Measurements from ENCODE around the gene CYP2A7.
"Not testable (repeated sequence)": the region's sequence is repeated elsewhere in the genome, so short reads cannot be mapped to it uniquely, and the experiment has no call there.

Gene CYP2A7

GRCh38 chr19:40838477-40838876 lies 43.6 kb downstream of the CYP2A7 start:
- DNase-seq: not testable (repeated sequence)

- DNase-seq: no peak
These were observed 45.1 kb downstream of the CYP2A7 start for GRCh38 chr19:40836754-40837429.

- DNase-seq: not testable (repeated sequence)
These were observed 48.1 kb downstream of the CYP2A7 start for GRCh38 chr19:40833728-40834533.

- DNase-seq: not testable (repeated sequence)
These were observed 49.6 kb downstream of the CYP2A7 start for GRCh38 chr19:40832431-40832790.

GRCh38 chr19:40831502-40832430 lies 50.3 kb downstream of the CYP2A7 start:
- no peak for DNase-seq

- not testable (repeated sequence) for DNase-seq
These were observed 51.3 kb downstream of the CYP2A7 start for GRCh38 chr19:40830741-40831140.

- no peak for DNase-seq
These were observed 52.8 kb downstream of the CYP2A7 start for GRCh38 chr19:40829205-40829604.

GRCh38 chr19:40827386-40828247 lies 54.4 kb downstream of the CYP2A7 start:
- no peak for DNase-seq

GRCh38 chr19:40826699-40827385 lies 55.2 kb downstream of the CYP2A7 start:
- DNase-seq: not testable (repeated sequence)

GRCh38 chr19:40826312-40826698 lies 55.7 kb downstream of the CYP2A7 start:
- DNase-seq: not testable (repeated sequence)

- DNase-seq: not testable (repeated sequence)
These were observed 56.5 kb downstream of the CYP2A7 start for GRCh38 chr19:40825460-40826095.
